ENCODE results near the gene FGF9. TPM values are rescaled to one million over a fixed set of nuclear protein-coding genes. Genes with fewer than 3 reads are reported as not detected.

The FGF9 gene
- total RNA-seq, 2 experiments from 2014 or later: 0.11 to 0.45 TPM

DNA sequence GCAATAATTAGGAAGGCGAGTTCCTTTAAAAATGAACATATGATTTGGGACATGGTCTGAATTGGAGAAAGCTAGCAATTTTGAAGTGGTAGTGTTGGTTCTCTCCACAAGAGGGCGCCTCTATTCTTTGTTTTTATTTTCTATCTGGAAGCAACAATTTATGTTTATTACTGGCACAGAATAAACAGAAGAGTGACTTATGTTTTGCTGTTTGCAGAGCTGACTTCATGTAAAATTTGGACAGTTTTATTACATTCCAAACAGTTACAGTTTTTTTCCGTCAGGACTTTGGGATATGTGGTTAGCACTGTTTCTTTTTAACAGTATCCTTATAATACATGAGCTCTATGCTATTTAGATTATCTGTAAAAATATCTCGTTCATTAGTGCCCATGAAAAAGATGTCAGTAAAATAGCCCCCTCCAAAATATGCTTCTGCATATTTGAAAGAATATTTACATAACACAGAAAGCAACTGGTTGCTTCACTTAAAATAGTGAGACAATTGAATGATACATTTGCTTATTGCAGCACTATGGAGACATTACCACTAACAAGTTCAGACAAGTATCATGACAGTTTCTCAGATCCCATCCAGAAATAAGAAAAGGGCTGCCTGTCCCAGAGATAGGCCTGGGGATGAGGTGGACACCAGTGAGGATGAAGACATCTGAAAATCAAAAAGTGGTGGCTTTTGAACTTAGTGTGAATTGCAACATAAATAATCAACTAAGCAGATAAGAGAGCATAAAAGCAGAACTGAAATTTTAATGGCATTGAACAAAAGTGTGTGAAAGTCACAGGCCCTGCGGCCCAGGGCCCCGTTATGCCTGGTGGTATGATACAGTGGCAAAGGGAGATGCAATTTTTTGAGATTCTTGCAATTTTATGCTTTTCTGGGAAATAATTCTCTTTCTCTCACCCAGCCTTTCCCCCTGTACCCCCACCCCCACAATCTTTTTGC, 32.3 kb upstream of the FGF9 start:
- ATAC-seq (no peak), DNase-seq (peak; percentile 39)
- TF ChIP-seq, protein P1, sequence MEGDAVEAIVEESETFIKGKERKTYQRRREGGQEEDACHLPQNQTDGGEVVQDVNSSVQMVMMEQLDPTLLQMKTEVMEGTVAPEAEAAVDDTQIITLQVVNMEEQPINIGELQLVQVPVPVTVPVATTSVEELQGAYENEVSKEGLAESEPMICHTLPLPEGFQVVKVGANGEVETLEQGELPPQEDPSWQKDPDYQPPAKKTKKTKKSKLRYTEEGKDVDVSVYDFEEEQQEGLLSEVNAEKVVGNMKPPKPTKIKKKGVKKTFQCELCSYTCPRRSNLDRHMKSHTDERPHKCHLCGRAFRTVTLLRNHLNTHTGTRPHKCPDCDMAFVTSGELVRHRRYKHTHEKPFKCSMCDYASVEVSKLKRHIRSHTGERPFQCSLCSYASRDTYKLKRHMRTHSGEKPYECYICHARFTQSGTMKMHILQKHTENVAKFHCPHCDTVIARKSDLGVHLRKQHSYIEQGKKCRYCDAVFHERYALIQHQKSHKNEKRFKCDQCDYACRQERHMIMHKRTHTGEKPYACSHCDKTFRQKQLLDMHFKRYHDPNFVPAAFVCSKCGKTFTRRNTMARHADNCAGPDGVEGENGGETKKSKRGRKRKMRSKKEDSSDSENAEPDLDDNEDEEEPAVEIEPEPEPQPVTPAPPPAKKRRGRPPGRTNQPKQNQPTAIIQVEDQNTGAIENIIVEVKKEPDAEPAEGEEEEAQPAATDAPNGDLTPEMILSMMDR (IDR thresholded peaks at IDR 0.05): peak; percentile 85
- Mint-ChIP-seq H3K36me3 (ENCODE audit: low read depth) (no peaks in the 10 kb centered on the region), H3K27ac (no peak overlapping the region), H3K9me3 (no peaks in the 10 kb centered on the region), H3K4me3 (no peak overlapping the region), H3K27me3 (peaks cover 5% of the 10 kb centered on the region), H3K4me1 (ENCODE audit: low read depth) (no peaks in the 10 kb centered on the region)
- intact Hi-C loops (cut with micrococcal nuclease): loop anchor here (10.0 kb wide), 1 partner anchor 636 kb away; no protein-coding TSS in a partner anchor
- ChIA-PET POLR2A (no interaction called here), CTCF (interaction anchor here (0.6 to 3.5 kb wide), 44 partner anchors 9 to 1158 kb away, joined by 3 to 29 read pairs (median 4); partner anchors contain the start of gene MICU2)

DNA sequence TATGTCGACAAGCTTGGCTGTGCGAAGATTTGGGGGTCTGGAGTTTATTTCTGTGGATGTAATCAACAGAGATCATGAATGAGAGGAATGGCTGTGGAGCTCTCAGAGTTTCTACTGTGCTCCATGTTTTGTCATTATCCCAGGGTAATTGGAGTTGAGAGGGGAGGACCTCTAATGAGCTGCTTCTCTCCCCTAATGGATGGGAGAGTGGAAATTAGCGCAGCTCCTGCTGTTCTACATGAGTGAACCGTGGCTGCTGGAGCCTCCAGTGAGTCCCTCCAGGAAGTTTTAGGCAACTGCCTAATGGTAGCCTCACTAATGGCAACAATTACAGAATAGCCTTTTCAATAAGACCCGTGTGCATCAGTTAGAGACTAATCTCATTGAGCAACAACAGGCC, 31.3 kb upstream of the FGF9 start:
- Mint-ChIP-seq H3K36me3 (ENCODE audit: low read depth) (no peaks in the 10 kb centered on the region), H3K4me3 (no peak overlapping the region), H3K27me3 (peaks cover 5% of the 10 kb centered on the region), H3K27ac (no peak overlapping the region), H3K9me3 (no peaks in the 10 kb centered on the region), H3K4me1 (ENCODE audit: low read depth) (no peaks in the 10 kb centered on the region)
- TF ChIP-seq, protein P1 (IDR thresholded peaks at IDR 0.05): no peak
- ATAC-seq: no peak
- DNase-seq: no peak
- POLR2A ChIA-PET: no interaction called here
- intact Hi-C loops (cut with micrococcal nuclease): loop anchor here (10.0 kb wide), 1 partner anchor 635 kb away; no protein-coding TSS in a partner anchor
- CTCF ChIA-PET: interaction anchor here (1.2 kb wide), 3 partner anchors 27 to 550 kb away, joined by 3 read pairs; no protein-coding TSS in a partner anchor

DNA sequence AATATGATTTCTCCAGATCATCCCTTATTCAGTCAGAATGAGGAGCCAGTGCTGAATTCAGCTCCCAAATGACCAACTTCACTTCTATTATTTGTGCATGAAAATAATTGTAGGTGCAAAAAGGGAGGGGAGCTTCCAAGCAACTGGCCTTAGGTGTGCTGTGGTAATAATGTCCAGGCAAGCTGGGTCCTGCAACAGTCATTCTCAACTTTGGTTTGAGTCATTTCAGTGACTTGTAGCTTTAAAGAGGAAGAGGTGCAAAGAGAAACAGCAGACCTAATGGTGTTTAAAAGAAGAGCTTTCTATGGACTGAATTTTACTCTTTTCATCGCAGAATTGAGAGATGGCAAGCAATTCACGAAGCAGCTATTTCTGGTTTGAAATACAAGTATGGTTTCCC, 29.2 kb upstream of the FGF9 start:
- ChIA-PET POLR2A (no interaction called here), CTCF (interaction anchor here (0.7 to 0.9 kb wide), 3 partner anchors 17 to 419 kb away, joined by 3 to 4 read pairs (median 3); no protein-coding TSS in a partner anchor)
- H3K36me3 Mint-ChIP-seq (ENCODE audit: low read depth): no peaks in the 10 kb centered on the region

DNA sequence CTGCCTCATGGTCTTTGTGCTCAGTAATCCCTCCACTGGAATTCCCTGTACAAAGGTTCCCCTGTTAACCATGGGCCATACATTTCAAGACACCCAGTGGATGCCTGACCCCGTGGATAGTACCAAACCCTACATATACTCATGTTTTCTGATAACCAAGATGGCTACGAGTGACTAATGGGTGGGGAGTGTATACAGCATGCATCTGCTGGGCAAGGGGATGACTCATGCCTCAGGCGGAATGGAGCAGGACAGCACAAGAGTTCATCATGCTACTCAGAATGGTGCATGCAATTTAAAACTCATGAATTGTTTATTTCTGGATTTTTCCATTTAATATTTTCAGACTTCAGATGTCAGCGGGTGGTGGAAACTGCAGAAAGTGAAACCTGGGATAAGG, 13.3 kb upstream of the FGF9 start:
- Mint-ChIP-seq H3K4me3 (no peak overlapping the region), H3K9me3 (peaks cover 3% of the 10 kb centered on the region), H3K4me1 (ENCODE audit: low read depth) (no peaks in the 10 kb centered on the region), H3K27ac (no peak overlapping the region), H3K36me3 (ENCODE audit: low read depth) (no peaks in the 10 kb centered on the region), H3K27me3 (peaks cover 21% of the 10 kb centered on the region)
- DNase-seq: no peak
- ATAC-seq: peak; percentile 53
- TF ChIP-seq, protein P1 (IDR thresholded peaks at IDR 0.05): no peak
- ChIA-PET CTCF (interaction anchor here (1.0 to 1.2 kb wide), 3 partner anchors 10 to 20 kb away, joined by 4 read pairs; no protein-coding TSS in a partner anchor), POLR2A (no interaction called here)
- intact Hi-C loops (cut with micrococcal nuclease): no loop called here

More for the DNA sequence above, 29.2 kb upstream of the FGF9 start:
- ATAC-seq (no peak), DNase-seq (no peak)
- H3K4me1 Mint-ChIP-seq (ENCODE audit: low read depth): no peaks in the 10 kb centered on the region
- no peak overlapping the region for H3K27ac Mint-ChIP-seq
- peaks cover 3% of the 10 kb centered on the region for H3K27me3 Mint-ChIP-seq
- intact Hi-C loops (cut with micrococcal nuclease): no loop called here
- no peaks in the 10 kb centered on the region for H3K9me3 Mint-ChIP-seq
- no peak overlapping the region for H3K4me3 Mint-ChIP-seq
- TF ChIP-seq, protein P1 (IDR thresholded peaks at IDR 0.05): no peak

DNA sequence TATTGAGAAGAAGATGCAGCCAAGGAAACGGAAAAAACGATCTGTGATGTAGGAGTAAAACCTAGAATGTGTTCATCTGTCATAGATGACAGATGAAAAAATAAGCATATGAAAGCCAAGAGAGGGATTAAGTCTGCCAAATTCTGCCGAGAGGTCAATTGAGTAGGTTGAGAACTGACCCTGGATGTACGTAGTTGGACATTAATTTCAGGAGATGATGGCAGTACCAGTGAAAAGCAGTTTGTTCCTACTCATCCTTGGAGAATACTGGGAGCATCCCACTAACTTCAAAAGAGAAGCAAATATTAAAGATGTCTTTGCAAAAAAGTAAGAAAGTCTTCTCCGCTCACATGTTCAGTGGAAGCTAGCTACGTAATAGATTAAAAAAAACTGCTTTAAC, 11.8 kb upstream of the FGF9 start:
- Mint-ChIP-seq H3K27ac (no peak overlapping the region), H3K4me3 (no peak overlapping the region), H3K36me3 (ENCODE audit: low read depth) (no peaks in the 10 kb centered on the region), H3K4me1 (ENCODE audit: low read depth) (no peaks in the 10 kb centered on the region), H3K9me3 (peaks cover 3% of the 10 kb centered on the region), H3K27me3 (peaks cover 21% of the 10 kb centered on the region)
- ChIA-PET CTCF (interaction anchor here (1.0 to 1.2 kb wide), 2 partner anchors 9 to 21 kb away, joined by 4 to 7 read pairs; no protein-coding TSS in a partner anchor), POLR2A (no interaction called here)
- DNase-seq (no peak), ATAC-seq (no peak)
- intact Hi-C loops (cut with micrococcal nuclease): no loop called here
- TF ChIP-seq, protein P1 (IDR thresholded peaks at IDR 0.05): no peak
